ENCODE measurements around the gene RASGEF1C.

The RASGEF1C gene

DNA sequence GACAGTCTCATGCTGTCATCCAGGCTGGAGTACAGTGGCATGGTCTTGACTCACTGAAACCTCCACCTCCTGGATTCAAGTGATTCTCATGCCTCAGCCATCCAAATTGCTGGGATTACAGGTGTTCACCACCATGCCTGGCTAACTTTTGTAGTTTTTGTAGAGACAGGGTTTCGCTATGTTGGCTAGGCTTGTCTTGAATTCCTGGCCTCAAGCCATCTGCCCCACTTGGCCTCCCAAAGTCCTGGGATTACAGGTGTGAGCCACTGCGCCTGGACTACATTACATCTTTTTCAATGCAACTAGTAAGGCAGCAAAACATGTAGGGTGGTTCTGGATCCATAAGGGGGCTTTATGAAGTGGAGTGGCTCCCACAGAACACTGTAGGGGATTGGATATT lies 29.6 kb upstream of the RASGEF1C start:
- DNase-seq (ENCODE audit: low read depth): no peak
- in situ Hi-C loops (cut with HindIII; ENCODE audit: low sequenced_read_pairs): no loop called here
- no peak overlapping the region for H3K4me3 ChIP-seq (ENCODE audit: low read depth, low read length)
- TF ChIP-seq, protein P1, sequence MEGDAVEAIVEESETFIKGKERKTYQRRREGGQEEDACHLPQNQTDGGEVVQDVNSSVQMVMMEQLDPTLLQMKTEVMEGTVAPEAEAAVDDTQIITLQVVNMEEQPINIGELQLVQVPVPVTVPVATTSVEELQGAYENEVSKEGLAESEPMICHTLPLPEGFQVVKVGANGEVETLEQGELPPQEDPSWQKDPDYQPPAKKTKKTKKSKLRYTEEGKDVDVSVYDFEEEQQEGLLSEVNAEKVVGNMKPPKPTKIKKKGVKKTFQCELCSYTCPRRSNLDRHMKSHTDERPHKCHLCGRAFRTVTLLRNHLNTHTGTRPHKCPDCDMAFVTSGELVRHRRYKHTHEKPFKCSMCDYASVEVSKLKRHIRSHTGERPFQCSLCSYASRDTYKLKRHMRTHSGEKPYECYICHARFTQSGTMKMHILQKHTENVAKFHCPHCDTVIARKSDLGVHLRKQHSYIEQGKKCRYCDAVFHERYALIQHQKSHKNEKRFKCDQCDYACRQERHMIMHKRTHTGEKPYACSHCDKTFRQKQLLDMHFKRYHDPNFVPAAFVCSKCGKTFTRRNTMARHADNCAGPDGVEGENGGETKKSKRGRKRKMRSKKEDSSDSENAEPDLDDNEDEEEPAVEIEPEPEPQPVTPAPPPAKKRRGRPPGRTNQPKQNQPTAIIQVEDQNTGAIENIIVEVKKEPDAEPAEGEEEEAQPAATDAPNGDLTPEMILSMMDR (IDR thresholded peaks at IDR 0.05; ENCODE audit: low read depth, low read length, missing control alignments): no peak

DNA sequence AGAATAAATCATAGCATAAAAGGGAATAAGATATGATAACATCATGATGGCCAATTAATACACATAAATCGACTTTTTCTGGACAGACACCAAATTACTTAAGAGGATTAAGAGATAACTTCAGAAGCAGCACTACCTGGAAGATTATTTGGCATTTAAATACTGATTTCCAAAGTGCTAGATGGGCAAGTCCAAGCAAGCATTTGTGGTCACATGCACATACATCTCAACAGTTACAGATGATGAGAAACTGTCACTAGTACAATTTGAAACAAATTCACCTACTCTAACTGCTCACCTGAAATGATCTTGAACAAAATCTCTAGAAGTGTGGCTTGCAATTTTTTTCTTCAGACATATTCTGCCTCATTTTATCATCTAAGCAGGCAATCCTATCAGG lies 26.8 kb upstream of the RASGEF1C start:
- in situ Hi-C loops (cut with HindIII; ENCODE audit: low sequenced_read_pairs): no loop called here
- H3K4me3 ChIP-seq (ENCODE audit: low read depth, low read length): no peak overlapping the region
- TF ChIP-seq, protein P1 (IDR thresholded peaks at IDR 0.05; ENCODE audit: low read depth, low read length, missing control alignments): no peak
- DNase-seq (ENCODE audit: low read depth): no peak

DNA sequence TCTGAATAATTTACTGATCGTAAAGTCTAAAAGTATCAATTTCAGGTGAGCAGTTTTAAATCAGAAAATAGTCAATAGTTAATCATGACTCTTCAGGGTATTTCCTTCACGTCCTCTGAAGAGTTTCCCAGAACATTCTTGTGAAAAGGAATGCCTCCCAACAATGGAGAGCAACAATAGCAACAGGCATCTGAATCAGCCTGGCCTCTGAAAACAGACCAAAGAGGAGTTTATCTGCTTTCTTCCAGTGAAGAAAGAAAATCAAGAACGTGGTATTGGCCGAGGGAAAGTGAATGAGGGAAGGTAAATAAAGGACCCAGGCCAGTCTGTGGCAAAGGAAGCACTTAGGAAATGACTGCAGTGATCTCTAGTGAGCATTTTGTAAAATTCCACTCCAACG lies 26.1 kb upstream of the RASGEF1C start:
- TF ChIP-seq, protein P1 (IDR thresholded peaks at IDR 0.05; ENCODE audit: low read depth, low read length, missing control alignments): no peak
- H3K4me3 ChIP-seq (ENCODE audit: low read depth, low read length): no peak overlapping the region
- in situ Hi-C loops (cut with HindIII; ENCODE audit: low sequenced_read_pairs): no loop called here
- no peak for DNase-seq (ENCODE audit: low read depth)

DNA sequence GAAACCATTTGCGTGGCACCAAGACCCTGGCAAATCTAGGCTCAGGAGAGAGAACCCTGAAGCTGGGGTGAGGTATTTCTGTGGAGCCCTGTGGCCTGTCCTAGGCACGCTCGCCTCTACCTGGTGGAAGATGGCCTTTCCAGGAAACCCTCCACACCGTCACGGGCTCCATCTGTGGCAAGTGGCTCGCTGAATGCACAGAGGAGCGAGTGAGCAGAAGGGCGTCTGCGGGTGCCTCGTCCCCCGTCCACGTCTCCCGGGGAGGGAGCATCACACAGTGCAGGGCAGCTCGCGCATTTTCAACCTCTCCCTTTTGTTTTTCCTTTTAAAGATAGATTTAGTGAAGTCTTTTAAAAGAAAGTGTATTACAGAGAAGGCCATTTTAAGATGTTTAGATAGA lies 25.3 kb upstream of the RASGEF1C start:
- H3K4me3 ChIP-seq (ENCODE audit: low read depth, low read length): no peak overlapping the region
- DNase-seq (ENCODE audit: low read depth): no peak
- TF ChIP-seq, protein P1 (IDR thresholded peaks at IDR 0.05; ENCODE audit: low read depth, low read length, missing control alignments): no peak
- in situ Hi-C loops (cut with HindIII; ENCODE audit: low sequenced_read_pairs): no loop called here

DNA sequence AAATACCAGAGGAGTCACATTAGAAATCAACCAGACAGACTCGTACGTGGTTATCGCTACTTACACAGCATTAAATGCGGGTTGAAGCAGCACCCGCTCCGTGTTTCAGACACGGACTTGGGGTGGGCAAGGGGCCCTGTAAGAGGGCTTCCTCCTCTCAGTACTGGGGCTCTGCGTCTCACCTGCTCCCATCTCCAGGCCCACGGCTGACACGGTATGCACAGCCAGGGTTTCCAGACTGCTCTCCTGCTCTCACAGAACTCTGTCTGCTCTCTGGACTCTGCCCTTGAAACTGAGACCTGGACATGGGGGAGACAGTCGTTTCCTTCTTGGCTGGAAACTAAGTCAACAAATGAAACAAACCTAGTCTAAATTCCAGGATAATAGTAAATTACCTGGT lies 24.7 kb upstream of the RASGEF1C start:
- in situ Hi-C loops (cut with HindIII; ENCODE audit: low sequenced_read_pairs): no loop called here

DNA sequence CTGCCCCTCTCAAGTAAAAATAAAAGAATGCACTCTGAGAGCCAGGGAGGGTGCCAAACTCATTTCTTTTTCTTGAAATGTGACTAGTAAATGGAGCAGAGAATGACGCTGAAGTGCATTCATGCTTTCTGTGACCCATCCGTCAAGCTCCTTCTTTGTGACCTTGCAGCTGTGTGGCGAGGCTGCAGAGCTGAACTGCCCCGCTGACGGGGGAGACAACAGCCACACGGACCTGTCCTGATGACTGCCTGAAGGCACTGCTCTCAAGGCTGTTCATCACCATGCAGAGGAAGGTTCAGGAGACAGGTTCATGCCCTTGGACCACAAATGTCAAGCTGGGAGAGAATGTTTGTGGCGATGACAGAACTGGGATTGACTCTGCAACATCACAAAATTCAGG lies 21.0 kb upstream of the RASGEF1C start:
- in situ Hi-C loops (cut with HindIII; ENCODE audit: low sequenced_read_pairs): no loop called here
- DNase-seq (ENCODE audit: low read depth): no peak
- no peak overlapping the region for H3K4me3 ChIP-seq (ENCODE audit: low read depth, low read length)
- TF ChIP-seq, protein P1 (IDR thresholded peaks at IDR 0.05; ENCODE audit: low read depth, low read length, missing control alignments): no peak

More for the DNA sequence above, 24.7 kb upstream of the RASGEF1C start:
- H3K4me3 ChIP-seq (ENCODE audit: low read depth, low read length): no peak overlapping the region
- DNase-seq (ENCODE audit: low read depth): no peak
- TF ChIP-seq, protein P1 (IDR thresholded peaks at IDR 0.05; ENCODE audit: low read depth, low read length, missing control alignments): no peak

DNA sequence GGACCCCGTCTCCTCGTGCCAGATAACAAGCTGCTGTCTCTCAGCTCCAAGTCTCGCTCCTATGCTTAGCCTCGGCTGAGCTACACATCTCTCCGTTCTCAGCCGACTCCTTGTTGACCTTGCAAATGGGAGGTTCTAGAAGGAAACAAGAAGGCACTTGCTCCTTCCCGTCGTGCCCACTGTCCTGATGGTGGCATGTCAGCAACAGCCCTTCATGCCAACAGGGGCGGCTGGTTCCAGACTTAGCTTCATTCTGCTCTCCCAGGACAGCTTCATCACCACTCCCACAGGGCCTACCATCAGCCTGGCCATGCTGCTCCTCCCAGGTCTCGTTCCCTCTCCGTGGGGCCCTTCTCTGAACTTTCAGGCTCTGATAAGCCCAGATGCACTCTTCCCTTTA lies 13.0 kb upstream of the RASGEF1C start:
- TF ChIP-seq, protein P1 (IDR thresholded peaks at IDR 0.05; ENCODE audit: low read depth, low read length, missing control alignments): no peak
- H3K4me3 ChIP-seq (ENCODE audit: low read depth, low read length): no peak overlapping the region
- DNase-seq (ENCODE audit: low read depth): no peak
- in situ Hi-C loops (cut with HindIII; ENCODE audit: low sequenced_read_pairs): no loop called here

Measured in astrocyte of the cerebellum (primary cell).